Left renal pelvis (tissue), 4 donors: ENCODE data around the gene CEBPA. TPM values are rescaled to one million over a fixed set of nuclear protein-coding genes. Genes with fewer than 3 reads are reported as not detected.

Experiments
- DNase-seq, 4 donors: peaks; one replicate each; pipeline ENCODE4 v3.0.0-alpha.2; 2013; ENCODE audit warnings: low read depth in 4 of 4, low spot score in 3 of 4
- polyA plus RNA-seq, 4 donors: library from polyadenylated mRNA; unstranded; fragments of 120-200 nt; gene quantifications; one replicate each; pipeline ENCODE4 v1.2.1, GENCODE V29; 2013; ENCODE audit not compliant: insufficient read length in 4 of 4

CEBPA gene
- polyA plus RNA-seq, 4 donors, result 2.2 to 6.8 (median 4.5) TPM

- DNase-seq, result no peak
Measured at GRCh38 chr19:33256261-33256660, 46.1 kb downstream of the CEBPA start.

DNA sequence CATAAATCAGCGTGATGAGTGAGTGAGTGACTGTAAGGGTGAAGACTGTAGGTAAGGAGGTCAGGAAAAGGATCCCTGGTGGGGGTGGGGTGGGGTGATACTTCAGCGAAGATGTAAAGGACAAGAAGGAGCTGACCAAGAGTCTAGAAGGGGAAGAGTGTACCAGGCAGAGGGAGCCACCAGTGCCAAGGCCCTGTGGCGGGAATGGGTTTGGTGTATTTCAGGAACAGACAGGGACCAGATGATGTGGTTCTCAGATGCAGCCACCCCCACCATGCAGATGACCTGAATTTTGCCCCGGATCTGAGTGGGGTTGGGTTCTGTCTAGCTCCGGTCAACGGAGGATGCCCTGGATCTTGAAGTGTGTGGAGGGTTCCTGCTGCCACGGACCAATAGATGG lies 46.6 kb downstream of the CEBPA start:
- DNase-seq, result no peak

DNA sequence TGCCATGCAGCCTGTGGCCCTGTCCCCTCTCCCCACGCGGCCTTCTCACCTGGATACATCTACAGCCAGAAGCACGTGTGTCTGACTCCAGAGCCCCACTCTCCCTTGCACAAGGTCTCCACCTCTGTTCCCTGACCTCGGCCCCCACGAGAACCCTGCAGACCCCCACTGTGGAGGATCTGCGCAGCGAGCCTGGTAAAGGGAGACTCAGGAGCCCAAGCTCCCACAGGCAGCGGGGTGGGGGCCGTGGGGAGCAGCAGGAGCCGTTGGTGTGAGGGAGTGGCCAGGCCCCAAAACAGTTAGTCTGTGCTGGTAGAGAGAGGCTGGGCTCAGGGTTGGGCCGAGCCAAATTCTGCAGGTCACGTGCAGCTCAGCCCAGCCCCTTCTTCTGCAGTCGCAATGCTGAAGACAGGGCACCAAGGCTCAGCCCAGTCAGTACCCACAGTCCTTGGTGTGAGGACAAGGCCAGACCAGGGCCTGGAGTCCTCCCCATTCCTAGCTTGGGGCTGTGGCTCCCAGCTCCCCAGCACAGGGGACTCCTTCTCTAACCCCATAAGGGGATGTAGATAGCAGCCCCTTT lies 48.0 kb downstream of the CEBPA start:
- DNase-seq, result no peak

DNA sequence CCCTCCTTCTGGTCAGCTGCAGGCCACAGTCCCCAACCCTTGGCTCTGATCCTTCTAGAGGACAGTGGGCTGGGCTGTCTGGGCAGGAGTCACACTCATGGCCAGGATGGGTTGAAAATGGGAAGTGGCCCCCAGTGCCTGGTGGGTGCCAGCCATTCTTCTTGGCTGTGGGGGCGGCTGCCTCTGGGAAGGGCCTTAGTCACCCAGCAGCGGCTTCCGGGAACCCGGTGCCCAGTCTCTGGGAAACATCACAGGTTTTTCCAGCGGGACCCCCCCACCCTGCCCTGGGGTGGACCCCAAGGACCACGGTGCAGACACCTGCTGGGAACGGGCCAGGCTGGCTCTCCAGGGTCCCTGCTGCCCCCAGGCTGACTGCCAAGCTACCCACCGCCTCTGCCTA lies 49.4 kb downstream of the CEBPA start:
- no peak for DNase-seq

DNA sequence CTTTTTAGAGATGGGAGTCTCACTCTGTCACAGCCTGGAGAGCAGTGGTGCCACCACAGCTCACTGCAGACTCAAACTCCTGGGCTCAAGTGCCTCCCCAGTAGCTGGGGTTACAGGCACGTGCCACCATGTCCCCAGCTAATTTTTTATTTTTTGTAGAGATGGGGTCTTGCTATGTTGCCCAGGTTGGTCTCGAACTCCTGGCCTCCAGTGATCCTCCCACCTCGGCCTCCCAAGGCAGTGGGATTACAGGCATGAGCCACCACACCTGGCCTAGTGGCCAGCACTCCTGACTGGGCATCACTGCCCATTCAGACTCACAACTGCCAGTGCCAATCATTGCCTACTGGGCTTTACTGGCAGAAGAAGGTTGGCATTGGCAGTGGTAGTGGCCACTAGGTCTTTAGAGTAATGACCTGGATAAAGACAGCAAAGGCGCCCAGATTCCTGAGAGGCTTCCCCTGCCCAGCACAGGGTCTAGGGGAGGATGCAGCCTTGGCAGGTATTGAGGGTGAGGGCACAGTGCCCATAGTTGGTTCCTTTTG lies 49.8 kb downstream of the CEBPA start:
- no peak for DNase-seq

DNA sequence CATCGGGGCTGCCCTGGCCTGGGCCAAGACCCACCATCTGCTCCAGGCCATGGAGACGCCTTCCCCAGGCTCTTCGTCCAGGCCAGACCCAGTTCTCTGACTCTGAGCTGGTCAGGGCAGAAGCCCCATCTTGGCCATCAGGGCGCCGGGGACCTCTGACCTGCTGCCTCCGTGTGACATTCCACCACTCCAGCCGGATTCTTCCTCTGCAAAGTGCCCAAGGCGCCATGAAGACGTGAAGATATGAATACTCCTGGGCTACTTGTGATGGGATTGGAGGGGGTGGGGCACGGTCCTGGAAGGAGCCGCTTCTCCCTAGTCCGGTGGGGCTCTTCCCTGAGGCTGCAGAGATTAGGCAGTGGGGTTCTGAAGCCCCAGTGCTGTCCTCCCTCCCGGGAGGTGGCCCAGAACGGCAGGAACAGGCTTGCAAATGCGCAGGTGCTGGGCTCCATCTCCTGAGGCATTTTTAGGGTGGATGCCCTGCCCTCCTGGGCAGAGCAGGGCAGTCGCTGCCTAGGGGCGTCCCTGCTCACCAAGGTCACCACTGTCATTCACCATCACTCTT lies 50.7 kb downstream of the CEBPA start:
- no peak for DNase-seq

GRCh38 chr19:33251076-33251475 lies 51.3 kb downstream of the CEBPA start:
- DNase-seq, result no peak

DNA sequence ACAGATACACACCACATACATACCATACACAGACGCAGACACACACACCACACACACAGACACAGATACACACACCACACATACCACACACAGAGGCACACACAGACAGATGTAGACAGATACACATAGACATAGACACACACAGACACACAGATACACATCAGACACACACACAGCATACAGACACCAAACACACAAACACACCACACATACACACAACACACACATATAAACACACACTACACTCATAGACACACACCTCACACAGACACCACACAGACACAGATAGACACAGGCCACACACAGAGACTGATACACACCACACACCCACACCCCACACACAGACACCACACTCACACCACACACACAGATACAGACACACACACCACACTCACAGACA lies 51.8 kb downstream of the CEBPA start:
- DNase-seq, result no peak

Other genes starting within 250 kb of the CEBPA start
- 10 to 100 TPM in 3 of 4 donors, 1 to 10 TPM in 1; 3.8 to 20.4 (median 18.2) TPM for gene RHPN2, start 237.6 kb downstream of the CEBPA start, polyA plus RNA-seq
- gene GPATCH1, start 221.4 kb downstream of the CEBPA start, polyA plus RNA-seq, result 10 to 100 TPM in 3 of 4 donors, 1 to 10 TPM in 1; 9.9 to 17.5 (median 12.8) TPM
- 1 to 10 TPM in 3 of 4 donors, under 1 TPM in 1; 0.78 to 2.1 (median 1.2) TPM for gene WDR88, start 170.4 kb downstream of the CEBPA start, polyA plus RNA-seq
- 10 to 100 TPM; 15.1 to 29.3 (median 26.3) TPM for gene LRP3, start 108.2 kb downstream of the CEBPA start, polyA plus RNA-seq
- 1 to 10 TPM in 1 of 4 donors, under 1 TPM in 3; 0.33 to 5.2 (median 0.41) TPM for gene SLC7A10, start 76.7 kb downstream of the CEBPA start, polyA plus RNA-seq
- gene CEBPG, start 71.2 kb upstream of the CEBPA start, polyA plus RNA-seq, result 10 to 100 TPM; 19.2 to 28.6 (median 23.2) TPM
- gene PEPD, start 219.3 kb upstream of the CEBPA start, polyA plus RNA-seq, result 100 to 1,000 TPM in 2 of 4 donors, 10 to 100 TPM in 2; 56.0 to 122 (median 95.0) TPM